AG04449 (cell line): Measurements from ENCODE around the gene ADA.

Source experiments
- CTCF ChIA-PET: fragments of 350-600 bp; formaldehyde crosslinking; extraction: SDS; loops from one replicate; lab custom pipeline; 2021; ENCODE audit warnings: antibody characterized with exemption; lab: Yijun Ruan, JAX
- POLR2A ChIA-PET: fragments of 400-600, 350-600 bp; formaldehyde crosslinking; extraction: SDS; loops from one replicate; lab custom pipeline; 2020; ENCODE audit warnings: antibody characterized with exemption, inconsistent platforms; lab: Yijun Ruan, JAX
- DNase-seq: peaks from one replicate; pipeline ENCODE4 v3.0.0-alpha.2; 2010; ENCODE audit warnings: low read depth, low spot score
- H3K4me3 ChIP-seq: 2 replicates; pipeline ENCODE4 v1.5.1; 2011; ENCODE audit warnings: low read depth, mild to moderate bottlenecking, control low read depth, low read length
- CTCF ChIP-seq: IDR thresholded peaks from one replicate; pipeline ENCODE4 v1.5.1; 2011; ENCODE audit warnings: mild to moderate bottlenecking, moderate library complexity, low read length, control low read depth, inconsistent platforms; ENCODE audit not compliant: insufficient read depth; ENCODE audit errors: missing control alignments

The ADA gene

GRCh38 chr20:44649976-44650375, 1.5 kb downstream of the ADA start:
- ChIA-PET CTCF (interaction anchor here (1.0 to 2.9 kb wide), 5 partner anchors 33 to 265 kb away, joined by 3 to 13 read pairs (median 4); no protein-coding TSS in a partner anchor), POLR2A (no interaction called here)
- no peak for DNase-seq
- no peak overlapping the region for H3K4me3 ChIP-seq
- TF ChIP-seq CTCF: no peak

- no peak for TF ChIP-seq CTCF
- POLR2A ChIA-PET: no interaction called here
- H3K4me3 ChIP-seq: no peak overlapping the region
- CTCF ChIA-PET: interaction anchor here (1.7 to 2.9 kb wide), 2 partner anchors 34 to 83 kb away, joined by 6 to 13 read pairs; no protein-coding TSS in a partner anchor
- no peak for DNase-seq
Observed at GRCh38 chr20:44649126-44649525, 2.4 kb downstream of the ADA start.

- POLR2A ChIA-PET: no interaction called here
- H3K4me3 ChIP-seq: no peak overlapping the region
- no peak for TF ChIP-seq CTCF
- CTCF ChIA-PET: interaction anchor here (2.9 kb wide), 1 partner anchor 35 kb away, joined by 13 read pairs; no protein-coding TSS in a partner anchor
- no peak for DNase-seq
Observed at GRCh38 chr20:44648579-44648978, 2.9 kb downstream of the ADA start.

- CTCF ChIA-PET: interaction anchor here (2.9 kb wide), 1 partner anchor 35 kb away, joined by 13 read pairs; no protein-coding TSS in a partner anchor
- H3K4me3 ChIP-seq: no peak overlapping the region
- DNase-seq: no peak
- POLR2A ChIA-PET: no interaction called here
- TF ChIP-seq CTCF: no peak
Observed at GRCh38 chr20:44648068-44648467, 3.4 kb downstream of the ADA start.

GRCh38 chr20:44646641-44647274, 4.7 kb downstream of the ADA start:
- DNase-seq: no peak
- POLR2A ChIA-PET: no interaction called here
- H3K4me3 ChIP-seq: no peak overlapping the region
- TF ChIP-seq CTCF: no peak
- CTCF ChIA-PET: interaction anchor here (0.7 to 1.8 kb wide), 5 partner anchors 9 to 38 kb away, joined by 3 to 10 read pairs (median 3); no protein-coding TSS in a partner anchor

- H3K4me3 ChIP-seq: no peak overlapping the region
- no peak for DNase-seq
- ChIA-PET POLR2A (no interaction called here), CTCF (interaction anchor here (0.7 to 1.8 kb wide), 4 partner anchors 8 to 39 kb away, joined by 3 to 10 read pairs (median 4); no protein-coding TSS in a partner anchor)
- TF ChIP-seq CTCF: no peak
Observed at GRCh38 chr20:44646023-44646640, 5.4 kb downstream of the ADA start.
